Activated CD4-positive, alpha-beta T cell treated with anti-CD3 and anti-CD28 coated beads, Interleukin-2, amount 50 U/mL, for 24 hours (primary cell): ENCODE measurements around the gene FST.

Source experiments
- DNase-seq, 2 donors: peaks; one replicate each; pipeline ENCODE4 v3.0.0-alpha.2; 2020; ENCODE audit warnings: low read depth in 1 of 2, low spot score in 1 of 2

Gene FST

GRCh38 chr5:53515988-53516387, 35.6 kb downstream of the FST start:
- no peak for DNase-seq

- DNase-seq: no peak
Measured at GRCh38 chr5:53520813-53521212, 40.4 kb downstream of the FST start.
